GM23248 (cell line): ENCODE results near the gene GPR35.

Experiments used
- EZH2 ChIP-seq: fragments of 200-600 bp; sonication (generic); IDR thresholded peaks from 2 replicates; pipeline ENCODE4 v1.6.1; 2018; ENCODE audit warnings: antibody characterized with exemption, mild to moderate bottlenecking; ENCODE audit not compliant: insufficient read depth, poor library complexity, severe bottlenecking
- EZH2phosphoT487 ChIP-seq: fragments of 200-600 bp; sonication (generic); IDR thresholded peaks from 2 replicates; pipeline ENCODE4 v1.6.1; 2018; ENCODE audit warnings: antibody characterized with exemption, moderate library complexity, mild to moderate bottlenecking, low read depth; ENCODE audit not compliant: insufficient read depth

- TF ChIP-seq EZH2 (no peak), EZH2phosphoT487 (no peak)
Observed at GRCh38 chr2:240663546-240664190, 38.4 kb downstream of the GPR35 start.
